ENCODE measurements around the gene GAR1. TPM values are rescaled to one million over a fixed set of nuclear protein-coding genes. Genes with fewer than 3 reads are reported as not detected.

GAR1 gene
- total RNA-seq, 1 experiment from 2014 or later, result 30.8 TPM

GRCh38 chr4:109809655-109810054 lies 5.9 kb upstream of the GAR1 start:
- Histone ChIP-seq H3K27me3 (replicated peaks; ENCODE audit: control insufficient read depth, insufficient read depth, low read length) (no peaks in the 10 kb centered on the region), H3K4me1 (no peaks in the 10 kb centered on the region), H3K36me3 (ENCODE audit: control insufficient read depth, insufficient read depth, low read length) (no peaks in the 10 kb centered on the region), H3K4me3 (ENCODE audit: low read depth, low read length) (no peak overlapping the region), H3K9me3 (no peaks in the 10 kb centered on the region)
- no TSS peak for BruUV-seq (replicated peaks)
- peaks cover 9% of the 10 kb centered on the region for H3K27me3 Mint-ChIP-seq (ENCODE audit: insufficient read depth, unreplicated experiment)
- H3K9me3 Mint-ChIP-seq (ENCODE audit: unreplicated experiment), result no peaks in the 10 kb centered on the region
- no peak overlapping the region for H3K4me3 Mint-ChIP-seq (ENCODE audit: unreplicated experiment)
- CTCF ChIA-PET, result no interaction called here
- no peak overlapping the region for H3K27ac Mint-ChIP-seq (ENCODE audit: unreplicated experiment)
- peaks cover 6% of the 10 kb centered on the region for H3K4me1 Mint-ChIP-seq (ENCODE audit: low read depth, unreplicated experiment)
- POLR2A ChIA-PET, result no interaction called here
- H3K36me3 Mint-ChIP-seq (ENCODE audit: insufficient read depth, unreplicated experiment), result no peaks in the 10 kb centered on the region
- DNase-seq, result no peak
- no peak for TF ChIP-seq CTCF (IDR thresholded peaks at IDR 0.05; ENCODE audit: insufficient read depth in 1 of 2, low read depth in 1 of 2, low read length in 1 of 2, severe bottlenecking in 1 of 2, unreplicated experiment in 1 of 2)
- intact Hi-C loops (cut with micrococcal nuclease; ENCODE audit: unreplicated experiment), result loop anchor here (10.0 kb wide), 1 partner anchor 245 kb away; the partner anchor contains the start of gene MCUB

GRCh38 chr4:109810552-109811387 lies 4.8 kb upstream of the GAR1 start:
- Mint-ChIP-seq H3K27me3 (ENCODE audit: insufficient read depth, unreplicated experiment) (peaks cover 9% of the 10 kb centered on the region), H3K27ac (ENCODE audit: unreplicated experiment) (no peak overlapping the region), H3K4me1 (ENCODE audit: low read depth, unreplicated experiment) (peaks cover 6% of the 10 kb centered on the region), H3K36me3 (ENCODE audit: insufficient read depth, unreplicated experiment) (peaks cover 6% of the 10 kb centered on the region), H3K9me3 (ENCODE audit: unreplicated experiment) (no peaks in the 10 kb centered on the region), H3K4me3 (ENCODE audit: unreplicated experiment) (no peak overlapping the region)
- ChIA-PET POLR2A (no interaction called here), CTCF (no interaction called here)
- Histone ChIP-seq H3K36me3 (ENCODE audit: control insufficient read depth, insufficient read depth, low read length) (no peaks in the 10 kb centered on the region), H3K9me3 (no peaks in the 10 kb centered on the region), H3K4me1 (no peaks in the 10 kb centered on the region), H3K27me3 (replicated peaks; ENCODE audit: control insufficient read depth, insufficient read depth, low read length) (no peaks in the 10 kb centered on the region), H3K4me3 (ENCODE audit: low read depth, low read length) (no peak overlapping the region)
- no peak for TF ChIP-seq CTCF (IDR thresholded peaks at IDR 0.05; ENCODE audit: insufficient read depth in 1 of 2, low read depth in 1 of 2, low read length in 1 of 2, severe bottlenecking in 1 of 2, unreplicated experiment in 1 of 2)
- BruUV-seq (replicated peaks), result no TSS peak
- DNase-seq, result no peak
- intact Hi-C loops (cut with micrococcal nuclease; ENCODE audit: unreplicated experiment), result no loop called here

- POLR2A ChIA-PET, result no interaction called here
- DNase-seq, result no peak
- intact Hi-C loops (cut with micrococcal nuclease; ENCODE audit: unreplicated experiment), result no loop called here
- Histone ChIP-seq H3K4me1 (no peaks in the 10 kb centered on the region; the same call in 1 of the 2 replicates), H3K4me3 (ENCODE audit: low read depth, low read length) (no peak overlapping the region), H3K9me3 (no peaks in the 10 kb centered on the region), H3K27me3 (replicated peaks; ENCODE audit: control insufficient read depth, insufficient read depth, low read length) (no peaks in the 10 kb centered on the region), H3K36me3 (ENCODE audit: control insufficient read depth, insufficient read depth, low read length) (no peaks in the 10 kb centered on the region)
- no peak overlapping the region for H3K27ac Mint-ChIP-seq (ENCODE audit: unreplicated experiment)
- peaks cover 9% of the 10 kb centered on the region for H3K27me3 Mint-ChIP-seq (ENCODE audit: insufficient read depth, unreplicated experiment)
- CTCF ChIA-PET, result no interaction called here
- BruUV-seq (replicated peaks), result no TSS peak
- H3K4me3 Mint-ChIP-seq (ENCODE audit: unreplicated experiment), result no peak overlapping the region
- no peaks in the 10 kb centered on the region for H3K9me3 Mint-ChIP-seq (ENCODE audit: unreplicated experiment)
- H3K4me1 Mint-ChIP-seq (ENCODE audit: low read depth, unreplicated experiment), result peaks cover 8% of the 10 kb centered on the region
- TF ChIP-seq CTCF (IDR thresholded peaks at IDR 0.05; ENCODE audit: insufficient read depth in 1 of 2, low read depth in 1 of 2, low read length in 1 of 2, severe bottlenecking in 1 of 2, unreplicated experiment in 1 of 2), result no peak
- H3K36me3 Mint-ChIP-seq (ENCODE audit: insufficient read depth, unreplicated experiment), result peaks cover 10% of the 10 kb centered on the region
These were observed 3.9 kb upstream of the GAR1 start for GRCh38 chr4:109811707-109812106.
